Right atrium auricular region (tissue), 2 donors: ENCODE data around the gene ERMAP. TPM values are rescaled to one million over a fixed set of nuclear protein-coding genes. Genes with fewer than 3 reads are reported as not detected.

Source experiments
- DNase-seq: peaks from one replicate; pipeline ENCODE4 v3.0.0-alpha.2; 2019; ENCODE audit warnings: low spot score
- H3K27ac ChIP-seq, 2 donors: fragments of 200-600 bp; sonication (generic); 1 replicate in 1 of 2; 2 replicates in 1 of 2; pipeline ENCODE4 v1.5.1; 2016 to 2019
- H3K27me3 ChIP-seq, 2 donors: fragments of 200-600 bp; sonication (generic); one replicate each; pipeline versions ENCODE4 v1.5.1 to v1.6.0; 2017 to 2019
- H3K36me3 ChIP-seq: fragments of 200-600 bp; sonication (generic); one replicate; pipeline ENCODE4 v1.5.1; 2016
- H3K4me1 ChIP-seq, 2 donors: fragments of 200-600 bp; sonication (generic); one replicate each; pipeline versions ENCODE4 v1.5.1 to v1.6.0; 2017 to 2019
- H3K4me3 ChIP-seq, 2 donors: fragments of 200-600 bp; sonication (generic); 1 replicate in 1 of 2; 2 replicates in 1 of 2; pipeline ENCODE4 v1.5.1; 2017 to 2019; ENCODE audit warnings: mild to moderate bottlenecking in 1 of 2, moderate library complexity in 1 of 2
- H3K9me3 ChIP-seq, 2 donors: fragments of 200-600 bp; sonication (generic); one replicate each; pipeline ENCODE4 v1.5.1; 2019
- total RNA-seq, 2 donors: library from RNA; depleted of rRNA; stranded (reverse); fragments of >200 nt; gene quantifications; one replicate each; pipeline ENCODE4 v1.1.0, GENCODE V29; 2016
- TF ChIP-seq, protein P1 (sequence below), 2 donors: fragments of 200-600 bp; sonication (generic); IDR thresholded peaks; one replicate each; pipeline ENCODE4 v1.5.1; 2019; ENCODE audit warnings: antibody characterized with exemption in 2 of 2

Gene ERMAP, protein sequence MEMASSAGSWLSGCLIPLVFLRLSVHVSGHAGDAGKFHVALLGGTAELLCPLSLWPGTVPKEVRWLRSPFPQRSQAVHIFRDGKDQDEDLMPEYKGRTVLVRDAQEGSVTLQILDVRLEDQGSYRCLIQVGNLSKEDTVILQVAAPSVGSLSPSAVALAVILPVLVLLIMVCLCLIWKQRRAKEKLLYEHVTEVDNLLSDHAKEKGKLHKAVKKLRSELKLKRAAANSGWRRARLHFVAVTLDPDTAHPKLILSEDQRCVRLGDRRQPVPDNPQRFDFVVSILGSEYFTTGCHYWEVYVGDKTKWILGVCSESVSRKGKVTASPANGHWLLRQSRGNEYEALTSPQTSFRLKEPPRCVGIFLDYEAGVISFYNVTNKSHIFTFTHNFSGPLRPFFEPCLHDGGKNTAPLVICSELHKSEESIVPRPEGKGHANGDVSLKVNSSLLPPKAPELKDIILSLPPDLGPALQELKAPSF
- 1 to 10 TPM; 3.3 to 5.6 TPM for total RNA-seq

DNA sequence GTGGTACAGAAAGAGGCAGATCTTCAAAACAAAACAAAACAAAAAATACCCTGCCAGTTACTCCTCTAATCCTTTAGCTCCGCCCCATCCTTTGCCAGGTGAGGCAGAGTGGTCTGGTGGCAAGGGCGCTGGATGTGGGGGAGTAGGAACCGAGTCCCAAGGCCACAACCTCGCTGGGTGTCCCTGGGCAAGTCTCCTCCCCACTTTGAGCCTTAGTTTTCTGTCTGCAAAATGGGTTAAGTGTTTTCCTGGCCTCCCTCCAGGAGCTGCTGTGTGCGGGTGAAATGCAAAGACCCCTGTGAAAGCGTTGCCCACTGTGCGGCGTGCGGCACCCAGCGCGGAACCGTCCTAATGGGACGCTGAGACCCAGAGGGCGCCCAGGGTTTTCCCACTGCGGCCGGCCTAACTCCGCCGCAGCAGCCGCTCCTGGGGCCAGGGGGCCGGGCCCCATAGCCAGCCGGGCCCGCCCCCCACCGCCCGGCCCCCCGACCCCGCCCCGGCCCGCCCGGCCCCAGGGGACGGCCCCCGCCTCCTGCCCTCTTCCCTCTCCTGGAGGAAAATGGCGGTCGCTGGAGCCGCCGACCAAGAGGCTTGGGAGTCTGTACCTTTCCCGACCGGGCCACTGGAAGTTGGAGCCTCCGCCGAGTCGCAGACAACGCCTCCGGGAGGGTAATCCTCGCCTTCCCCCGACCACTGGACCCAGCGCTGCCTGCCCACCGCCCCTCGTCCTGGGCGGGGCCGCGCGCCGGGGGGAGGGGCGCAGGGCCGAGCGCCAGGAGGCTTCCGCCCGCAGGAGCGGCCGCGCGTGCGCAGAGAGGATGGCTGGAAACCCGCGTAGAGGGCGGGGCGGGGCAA, at the start of gene ERMAP, which contains the start of gene SVBP:
Gene ERMAP, plus strand, starts transcription at position 538 of the 855 bp plus-strand sequence. CDS start 13,327 bp downstream, outside the sequence.
Gene SVBP, minus strand, starts transcription at position 813 of the 855 bp plus-strand sequence. CDS start 853 bp downstream, outside the sequence.
- peaks cover 0 to 21% of the 10 kb centered on the region in 2 donors for H3K4me1 ChIP-seq
- TF ChIP-seq, protein P1, sequence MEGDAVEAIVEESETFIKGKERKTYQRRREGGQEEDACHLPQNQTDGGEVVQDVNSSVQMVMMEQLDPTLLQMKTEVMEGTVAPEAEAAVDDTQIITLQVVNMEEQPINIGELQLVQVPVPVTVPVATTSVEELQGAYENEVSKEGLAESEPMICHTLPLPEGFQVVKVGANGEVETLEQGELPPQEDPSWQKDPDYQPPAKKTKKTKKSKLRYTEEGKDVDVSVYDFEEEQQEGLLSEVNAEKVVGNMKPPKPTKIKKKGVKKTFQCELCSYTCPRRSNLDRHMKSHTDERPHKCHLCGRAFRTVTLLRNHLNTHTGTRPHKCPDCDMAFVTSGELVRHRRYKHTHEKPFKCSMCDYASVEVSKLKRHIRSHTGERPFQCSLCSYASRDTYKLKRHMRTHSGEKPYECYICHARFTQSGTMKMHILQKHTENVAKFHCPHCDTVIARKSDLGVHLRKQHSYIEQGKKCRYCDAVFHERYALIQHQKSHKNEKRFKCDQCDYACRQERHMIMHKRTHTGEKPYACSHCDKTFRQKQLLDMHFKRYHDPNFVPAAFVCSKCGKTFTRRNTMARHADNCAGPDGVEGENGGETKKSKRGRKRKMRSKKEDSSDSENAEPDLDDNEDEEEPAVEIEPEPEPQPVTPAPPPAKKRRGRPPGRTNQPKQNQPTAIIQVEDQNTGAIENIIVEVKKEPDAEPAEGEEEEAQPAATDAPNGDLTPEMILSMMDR (IDR thresholded peaks at IDR 0.05), result no peak
- DNase-seq, result peak; percentile 86
- H3K27ac ChIP-seq, result peak within 1 kb of the TSS; percentile 97 to 99
- H3K9me3 ChIP-seq, result no peaks in the 10 kb centered on the region
- H3K27me3 ChIP-seq, result no peaks in the 10 kb centered on the region
- no peaks in the 10 kb centered on the region for H3K36me3 ChIP-seq
- peak within 1 kb of the TSS; percentile 72 to 90 for H3K4me3 ChIP-seq

DNA sequence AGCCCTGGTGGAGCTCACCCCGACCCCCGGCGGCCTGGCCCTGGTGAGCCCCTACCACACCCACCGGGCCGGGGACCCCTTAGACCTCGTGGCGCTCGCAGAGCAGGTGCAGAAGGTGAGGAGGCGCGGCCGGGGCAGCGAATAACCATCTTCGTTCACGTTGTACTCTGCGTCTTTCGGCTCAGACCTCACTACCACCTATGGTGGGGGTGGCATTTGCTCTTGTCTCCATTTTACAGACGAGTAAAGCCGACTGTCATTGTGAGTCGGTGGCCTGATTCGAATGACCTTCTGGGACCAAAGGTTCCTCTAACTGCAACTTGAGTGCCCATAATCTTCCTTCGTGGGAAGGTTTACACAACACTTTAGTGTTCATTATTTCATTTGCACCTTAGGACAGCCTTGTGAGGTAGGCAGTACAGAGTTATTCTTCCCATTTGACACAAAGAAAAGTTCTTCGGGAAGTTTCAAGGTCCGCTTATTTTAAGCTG, 49.4 kb upstream of the ERMAP start:
- H3K4me1 ChIP-seq, result peaks cover 0 to 42% of the 10 kb centered on the region in 2 donors
- H3K4me3 ChIP-seq, result peak overlapping the region; percentile 90 to 94

DNA sequence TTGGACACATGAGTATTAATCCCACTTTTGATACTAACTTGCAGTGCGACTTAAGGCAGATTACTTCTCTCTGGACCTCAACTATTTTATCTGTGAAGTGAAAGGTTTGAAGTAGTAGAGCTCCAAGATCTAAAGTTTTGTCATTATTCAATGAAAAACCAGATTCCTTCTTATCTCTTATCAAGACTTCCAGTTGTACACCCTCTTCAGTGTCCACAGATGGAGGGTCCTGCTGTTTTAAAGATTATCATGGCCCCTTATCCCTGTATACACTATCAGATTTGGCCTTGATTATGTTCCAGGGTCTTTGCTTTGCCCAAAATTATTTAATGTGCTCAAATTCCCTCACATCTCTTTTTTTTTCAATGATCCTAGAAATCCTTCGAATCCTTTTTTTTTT, 48.8 kb upstream of the ERMAP start:
- TF ChIP-seq, protein P1 (IDR thresholded peaks at IDR 0.05), result no peak
- Histone ChIP-seq H3K4me3 (peak overlapping the region; percentile 90 to 94), H3K9me3 (no peaks in the 10 kb centered on the region), H3K4me1 (peaks cover 0 to 42% of the 10 kb centered on the region in 2 donors), H3K27ac (no peak overlapping the region), H3K27me3 (no peaks in the 10 kb centered on the region), H3K36me3 (no peaks in the 10 kb centered on the region)
- no peak for DNase-seq

More for the DNA sequence above, 49.4 kb upstream of the ERMAP start:
- Histone ChIP-seq H3K9me3 (no peaks in the 10 kb centered on the region), H3K27me3 (no peaks in the 10 kb centered on the region), H3K27ac (peak overlapping the region; percentile 91 to 93), H3K36me3 (no peaks in the 10 kb centered on the region)
- DNase-seq, result no peak
- TF ChIP-seq, protein P1 (IDR thresholded peaks at IDR 0.05), result no peak

DNA sequence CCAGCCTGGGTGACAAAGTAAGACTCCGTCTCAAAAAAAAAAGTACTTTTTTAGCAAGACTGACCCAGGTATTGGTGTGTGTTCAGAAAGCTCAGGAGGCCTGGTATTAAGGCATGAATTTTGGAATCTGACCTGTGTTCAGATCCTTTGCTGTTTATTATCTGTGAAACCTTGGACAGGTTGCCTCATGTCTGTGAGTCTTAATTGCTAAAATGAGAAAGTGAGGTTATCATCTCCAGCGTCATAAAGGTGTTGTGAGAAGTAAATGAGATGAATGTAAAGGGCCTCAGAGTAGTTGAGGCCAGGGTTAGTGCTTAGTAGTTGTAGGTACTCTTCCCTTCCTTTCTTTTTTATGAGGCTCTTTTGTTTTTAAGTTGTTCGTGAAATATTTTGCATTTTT, 47.1 kb upstream of the ERMAP start:
- DNase-seq, result no peak
- Histone ChIP-seq H3K36me3 (peaks cover 11% of the 10 kb centered on the region), H3K4me3 (no peak overlapping the region), H3K4me1 (peaks cover 0 to 32% of the 10 kb centered on the region in 2 donors), H3K27ac (no peak overlapping the region), H3K27me3 (no peaks in the 10 kb centered on the region), H3K9me3 (no peaks in the 10 kb centered on the region)
- TF ChIP-seq, protein P1 (IDR thresholded peaks at IDR 0.05), result no peak

DNA sequence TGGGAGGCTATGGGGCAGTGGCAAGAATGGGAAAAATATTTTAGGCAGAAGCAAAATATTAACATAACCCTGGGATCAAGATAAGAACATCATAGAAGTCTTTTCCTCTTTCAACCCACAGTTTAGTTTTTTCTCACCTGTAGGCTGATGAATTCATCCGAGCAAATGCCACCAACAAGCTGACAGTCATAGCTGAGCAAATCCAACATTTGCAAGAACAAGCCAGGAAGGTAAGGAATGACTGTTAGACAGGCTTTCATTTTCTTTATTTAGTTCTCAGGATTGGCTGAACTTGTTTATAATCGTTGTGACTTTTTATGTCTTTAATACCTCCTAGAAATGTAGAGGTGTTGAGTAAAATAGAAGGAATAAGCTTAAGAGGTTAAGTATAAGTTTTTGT, 43.5 kb upstream of the ERMAP start:
- no peak for DNase-seq
- H3K36me3 ChIP-seq, result peaks cover 41% of the 10 kb centered on the region
- no peaks in the 10 kb centered on the region for H3K9me3 ChIP-seq
- no peak overlapping the region for H3K4me3 ChIP-seq
- no peaks in the 10 kb centered on the region for H3K27me3 ChIP-seq
- TF ChIP-seq, protein P1 (IDR thresholded peaks at IDR 0.05), result no peak
- H3K4me1 ChIP-seq, result peaks cover 0 to 13% of the 10 kb centered on the region in 2 donors
- no peak overlapping the region for H3K27ac ChIP-seq
